ENCODE data around the gene BLCAP.

GRCh38 chr20:37535443-37536132 lies 7.9 kb upstream of the BLCAP start:
- TF ChIP-seq CTCF (conservative IDR thresholded peaks at IDR 0.05; ENCODE audit: low read depth, low read length), result no peak
- TF ChIP-seq POLR2A (IDR thresholded peaks at IDR 0.05; ENCODE audit: low read depth, low read length), result no peak
- TF ChIP-seq, protein P1, sequence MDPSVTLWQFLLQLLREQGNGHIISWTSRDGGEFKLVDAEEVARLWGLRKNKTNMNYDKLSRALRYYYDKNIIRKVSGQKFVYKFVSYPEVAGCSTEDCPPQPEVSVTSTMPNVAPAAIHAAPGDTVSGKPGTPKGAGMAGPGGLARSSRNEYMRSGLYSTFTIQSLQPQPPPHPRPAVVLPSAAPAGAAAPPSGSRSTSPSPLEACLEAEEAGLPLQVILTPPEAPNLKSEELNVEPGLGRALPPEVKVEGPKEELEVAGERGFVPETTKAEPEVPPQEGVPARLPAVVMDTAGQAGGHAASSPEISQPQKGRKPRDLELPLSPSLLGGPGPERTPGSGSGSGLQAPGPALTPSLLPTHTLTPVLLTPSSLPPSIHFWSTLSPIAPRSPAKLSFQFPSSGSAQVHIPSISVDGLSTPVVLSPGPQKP (IDR thresholded peaks at IDR 0.05; ENCODE audit: borderline replicate concordance, low read depth, low read length), result no peak
- no peak for TF ChIP-seq RAD21 (IDR thresholded peaks at IDR 0.05; ENCODE audit: low read length)
- TF ChIP-seq MAFK (IDR thresholded peaks at IDR 0.05; ENCODE audit: low read depth, low read length), result no peak
- TF ChIP-seq MXI1 (IDR thresholded peaks at IDR 0.05; ENCODE audit: borderline replicate concordance, low read depth, low read length), result no peak
- TF ChIP-seq, protein P2, sequence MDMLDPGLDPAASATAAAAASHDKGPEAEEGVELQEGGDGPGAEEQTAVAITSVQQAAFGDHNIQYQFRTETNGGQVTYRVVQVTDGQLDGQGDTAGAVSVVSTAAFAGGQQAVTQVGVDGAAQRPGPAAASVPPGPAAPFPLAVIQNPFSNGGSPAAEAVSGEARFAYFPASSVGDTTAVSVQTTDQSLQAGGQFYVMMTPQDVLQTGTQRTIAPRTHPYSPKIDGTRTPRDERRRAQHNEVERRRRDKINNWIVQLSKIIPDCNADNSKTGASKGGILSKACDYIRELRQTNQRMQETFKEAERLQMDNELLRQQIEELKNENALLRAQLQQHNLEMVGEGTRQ (IDR thresholded peaks at IDR 0.05; ENCODE audit: low read depth, low read length), result no peak
